HG03558 (cell line): ENCODE data around the gene MRNIP.
"Not testable (repeated sequence)": the region's sequence is repeated elsewhere in the genome, so short reads cannot be mapped to it uniquely, and the experiment has no call there.

Source experiments
- ATAC-seq: cut with Tn5 transposase; IDR thresholded peaks from one replicate; pipeline ENCODE4 v1.9.1; 2021; ENCODE audit warnings: moderate number of reproducible peaks; ENCODE audit not compliant: unreplicated experiment; ENCODE audit errors: extremely low read depth

Gene MRNIP

DNA sequence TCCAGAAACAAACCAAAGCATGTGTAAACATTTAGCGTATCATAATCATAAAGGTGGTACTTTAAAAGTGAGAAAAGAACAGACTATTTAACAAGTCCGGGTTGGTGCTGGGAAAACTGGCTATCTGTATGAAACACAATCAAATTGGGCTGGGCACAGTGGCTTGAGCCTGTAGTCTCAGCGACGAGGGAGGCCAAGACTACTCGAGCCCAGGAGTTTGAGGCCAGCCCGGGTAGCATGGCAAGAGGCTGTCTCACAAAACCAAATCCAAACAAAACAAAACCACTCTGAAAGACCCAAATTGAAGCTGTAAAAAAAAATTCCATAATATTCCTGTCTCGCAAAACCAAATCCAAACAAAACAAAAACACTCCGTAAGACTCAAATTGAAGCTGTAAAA is 4.3 kb downstream of the MRNIP start:
- no peak for ATAC-seq

DNA sequence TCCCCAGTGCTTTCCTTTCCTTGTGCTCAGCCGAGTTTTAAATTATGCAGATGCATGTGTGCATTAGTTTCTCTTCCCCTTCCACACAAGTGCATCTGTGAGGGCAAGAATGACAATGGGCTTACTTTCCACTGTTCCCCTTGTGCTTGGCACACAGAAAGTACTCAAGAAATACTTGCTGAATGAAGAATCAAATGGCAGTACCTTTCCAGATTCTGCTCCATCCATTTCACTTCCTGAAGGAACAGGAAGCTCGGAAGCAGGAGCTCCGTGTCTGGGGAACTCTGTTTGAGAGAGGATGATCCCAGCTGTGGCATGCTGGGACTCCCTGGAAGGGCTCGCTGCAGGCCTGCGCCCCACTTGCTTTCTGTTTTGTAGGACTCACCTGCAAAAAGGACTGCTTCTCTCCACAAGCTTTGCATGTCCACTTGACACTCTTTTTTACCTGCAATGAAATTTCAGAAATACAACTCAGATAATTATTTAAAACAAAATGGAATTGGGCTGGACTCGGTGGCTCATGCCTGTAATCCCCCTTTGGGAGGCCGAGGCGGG is 5.5 kb downstream of the MRNIP start:
- ATAC-seq: peak; percentile 60

DNA sequence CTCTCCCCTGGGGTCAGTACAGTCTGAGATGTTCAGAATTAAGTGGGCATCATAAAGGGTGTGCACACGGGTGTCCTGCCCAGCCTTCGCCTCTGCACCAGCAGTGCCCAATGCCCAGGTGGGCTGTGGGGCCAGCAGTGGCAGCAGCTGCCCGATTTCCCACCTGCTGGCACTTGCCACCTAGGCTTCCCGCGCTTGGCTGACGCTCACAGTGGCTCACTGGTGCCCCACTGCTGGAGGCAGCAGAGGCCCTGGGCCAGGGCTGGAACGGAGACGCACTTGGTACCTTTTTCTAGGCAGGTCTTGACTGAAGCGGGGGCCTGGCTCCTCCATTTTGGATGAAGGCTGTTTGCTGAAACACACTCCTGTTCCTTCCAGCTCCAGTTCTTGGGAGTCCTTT is 17.0 kb downstream of the MRNIP start:
- ATAC-seq: no peak

DNA sequence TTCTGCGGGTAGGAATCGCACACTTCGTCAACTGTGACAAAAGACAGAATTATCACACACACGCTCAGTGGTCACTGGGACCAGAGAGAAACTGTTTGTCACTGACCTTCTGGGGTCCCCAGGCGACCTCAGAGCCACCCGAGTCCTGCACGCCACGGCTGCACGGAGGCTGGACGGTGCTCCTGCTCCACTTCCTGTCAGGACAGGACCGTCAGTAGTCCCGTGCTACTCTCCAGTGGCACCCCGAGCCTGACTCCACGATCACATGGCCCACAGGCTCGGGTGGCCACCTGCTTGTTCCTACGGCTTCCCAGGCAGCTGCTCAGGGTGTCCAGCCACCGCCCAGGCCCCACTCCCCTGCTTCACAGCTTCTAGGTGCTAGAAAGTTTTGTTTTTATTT is 17.9 kb downstream of the MRNIP start:
- ATAC-seq: no peak

DNA sequence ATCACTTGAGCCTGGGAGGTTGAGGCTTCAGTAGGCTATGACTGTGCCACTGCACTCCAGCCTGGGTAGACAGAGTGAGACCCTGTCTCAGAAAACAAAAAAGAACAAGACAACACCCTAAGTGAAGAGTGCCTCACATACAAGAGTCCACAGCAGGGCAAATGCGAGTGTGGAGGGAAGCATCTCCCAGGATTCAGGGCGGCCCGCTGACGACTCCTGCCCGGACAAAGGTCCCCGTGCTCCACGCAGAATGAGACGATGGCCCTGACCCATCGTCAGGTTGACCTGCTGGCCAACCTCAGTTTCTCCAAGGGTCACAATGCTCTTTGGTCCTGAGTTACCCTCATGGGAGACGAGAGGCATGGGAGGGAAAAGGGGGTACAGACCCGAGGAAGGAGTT is 18.3 kb downstream of the MRNIP start:
- no peak for ATAC-seq

DNA sequence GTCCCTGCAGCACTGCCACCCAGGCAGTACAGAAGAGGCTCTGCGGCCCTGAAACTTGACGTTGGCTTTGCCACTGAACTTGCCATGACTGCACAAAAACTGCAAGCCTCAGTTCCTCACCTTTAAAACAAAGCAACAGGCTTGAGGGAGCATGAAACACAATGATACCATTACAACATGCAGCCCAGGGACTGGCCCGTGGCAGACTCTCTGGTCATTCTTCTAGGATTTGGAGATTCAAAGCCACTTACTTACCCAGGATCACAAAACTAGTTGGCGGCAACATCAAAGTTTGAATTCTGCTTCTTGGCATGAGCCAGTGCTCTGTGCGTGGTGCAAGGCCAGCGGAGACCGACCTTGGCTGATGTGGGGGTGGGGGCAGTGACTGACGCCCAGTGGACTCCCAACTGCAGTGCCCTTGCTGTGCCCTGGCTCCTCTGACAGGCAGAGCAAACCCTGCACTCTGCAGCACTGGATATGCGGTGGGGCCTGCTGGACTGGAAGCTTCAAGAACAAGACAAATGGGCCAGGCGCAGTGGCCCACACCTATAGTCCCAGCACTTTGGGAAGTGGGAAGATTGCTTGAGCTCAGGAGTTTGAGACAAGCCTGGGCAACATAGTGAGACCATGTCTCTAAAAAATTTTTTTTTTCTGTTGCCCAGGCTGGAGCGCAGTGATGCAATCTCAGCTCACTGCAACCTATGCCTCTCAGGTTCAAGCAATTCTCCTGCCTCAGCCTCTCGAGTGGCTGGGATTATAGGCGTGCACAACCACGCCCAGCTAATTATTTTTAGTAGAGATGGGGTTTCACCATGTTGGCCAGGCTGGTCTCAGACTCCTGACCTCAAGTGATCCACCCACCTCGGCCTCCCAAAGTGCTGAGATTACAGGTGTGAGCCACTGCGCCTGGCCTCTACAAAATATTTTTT is 19.0 kb downstream of the MRNIP start:
- ATAC-seq: no peak

DNA sequence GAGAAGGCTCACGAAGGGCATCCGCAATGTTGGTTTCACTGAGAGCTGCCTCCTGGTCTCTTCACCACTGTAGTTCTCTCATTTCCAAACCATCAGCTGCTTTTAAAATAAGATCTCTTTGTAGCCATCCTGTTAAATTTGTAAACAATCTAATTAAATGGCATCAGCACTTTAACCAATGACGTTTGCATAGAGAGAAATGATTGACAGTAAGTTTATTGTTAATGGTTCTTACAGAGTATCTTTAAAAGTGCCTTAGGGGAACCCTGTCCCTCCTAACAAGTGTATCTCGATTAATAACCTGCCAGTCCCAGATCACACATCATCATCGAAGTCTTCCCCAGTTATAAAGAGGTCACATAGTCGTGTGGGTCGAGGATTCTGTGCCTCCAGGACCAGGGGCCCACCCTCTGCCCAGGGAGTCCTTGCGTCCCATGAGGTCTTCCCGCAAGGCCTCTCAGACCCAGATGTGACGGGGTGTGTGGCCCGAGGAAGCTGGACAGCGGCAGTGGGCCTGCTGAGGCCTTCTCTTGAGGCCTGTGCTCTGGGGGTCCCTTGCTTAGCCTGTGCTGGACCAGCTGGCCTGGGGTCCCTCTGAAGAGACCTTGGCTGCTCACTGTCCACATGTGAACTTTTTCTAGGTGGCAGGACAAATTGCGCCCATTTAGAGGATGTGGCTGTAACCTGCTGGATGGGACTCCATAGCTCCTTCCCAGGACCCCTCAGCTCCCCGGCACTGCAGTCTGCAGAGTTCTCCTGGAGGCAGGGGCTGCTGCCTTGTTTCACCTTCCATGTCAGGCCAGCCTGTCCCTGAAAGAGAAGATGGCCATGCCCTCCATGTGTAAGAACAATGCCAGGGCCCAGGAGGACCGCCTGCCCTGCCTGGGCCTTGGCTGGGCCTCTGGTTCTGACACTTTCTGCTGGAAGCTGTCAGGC is 21.3 kb downstream of the MRNIP start:
- no peak for ATAC-seq

DNA sequence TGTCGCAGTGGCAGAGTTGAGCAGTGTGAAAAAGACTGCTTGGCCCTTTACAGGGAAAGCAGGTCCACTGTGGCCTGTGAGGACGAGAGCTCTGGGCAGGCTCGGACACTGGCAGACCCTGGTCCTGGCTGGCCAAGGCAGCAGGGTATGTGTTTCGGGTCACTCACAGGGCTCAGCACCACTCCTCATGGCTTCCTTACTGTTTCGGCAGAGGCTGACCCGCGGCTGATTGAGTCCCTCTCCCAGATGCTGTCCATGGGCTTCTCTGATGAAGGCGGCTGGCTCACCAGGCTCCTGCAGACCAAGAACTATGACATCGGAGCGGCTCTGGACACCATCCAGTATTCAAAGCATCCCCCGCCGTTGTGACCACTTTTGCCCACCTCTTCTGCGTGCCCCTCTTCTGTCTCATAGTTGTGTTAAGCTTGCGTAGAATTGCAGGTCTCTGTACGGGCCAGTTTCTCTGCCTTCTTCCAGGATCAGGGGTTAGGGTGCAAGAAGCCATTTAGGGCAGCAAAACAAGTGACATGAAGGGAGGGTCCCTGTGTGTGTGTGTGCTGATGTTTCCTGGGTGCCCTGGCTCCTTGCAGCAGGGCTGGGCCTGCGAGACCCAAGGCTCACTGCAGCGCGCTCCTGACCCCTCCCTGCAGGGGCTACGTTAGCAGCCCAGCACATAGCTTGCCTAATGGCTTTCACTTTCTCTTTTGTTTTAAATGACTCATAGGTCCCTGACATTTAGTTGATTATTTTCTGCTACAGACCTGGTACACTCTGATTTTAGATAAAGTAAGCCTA is 22.2 kb downstream of the MRNIP start:
- no peak for ATAC-seq

DNA sequence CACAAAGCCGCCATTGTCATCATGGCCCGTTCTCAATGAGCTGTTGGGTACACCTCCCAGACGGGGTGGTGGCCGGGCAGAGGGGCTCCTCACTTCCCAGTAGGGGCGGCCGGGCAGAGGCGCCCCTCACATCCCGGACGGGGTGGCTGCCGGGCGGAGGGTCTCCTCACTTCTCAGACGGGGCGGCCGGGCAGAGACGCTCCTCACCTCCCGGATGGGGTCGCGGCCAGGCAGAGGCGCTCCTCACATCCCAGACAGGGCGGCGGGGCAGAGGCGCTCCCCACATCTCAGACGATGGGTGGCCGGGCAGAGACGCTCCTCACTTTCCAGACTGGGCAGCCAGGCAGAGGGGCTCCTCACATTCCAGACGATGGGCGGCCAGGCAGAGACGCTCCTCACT is 23.7 kb downstream of the MRNIP start:
- not testable (repeated sequence) for ATAC-seq

DNA sequence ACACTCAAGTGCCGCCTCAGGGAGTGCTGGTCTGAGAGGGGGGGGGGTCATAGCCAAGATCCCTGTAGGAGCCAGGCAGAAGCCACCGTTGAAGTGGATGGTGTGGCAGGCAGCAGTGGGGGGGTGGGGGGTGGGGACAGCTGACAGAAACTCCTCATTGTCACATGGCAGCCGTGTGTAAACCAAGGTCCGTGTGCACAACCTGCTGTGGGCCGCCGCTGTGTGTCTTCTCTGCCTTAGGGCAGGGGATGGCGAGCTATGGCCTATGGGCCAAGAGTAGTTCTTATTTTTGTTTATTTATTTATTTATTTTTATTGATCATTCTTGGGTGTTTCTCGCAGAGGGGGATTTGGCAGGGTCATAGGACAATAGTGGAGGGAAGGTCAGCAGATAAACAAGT is 24.5 kb downstream of the MRNIP start:
- ATAC-seq: no peak

DNA sequence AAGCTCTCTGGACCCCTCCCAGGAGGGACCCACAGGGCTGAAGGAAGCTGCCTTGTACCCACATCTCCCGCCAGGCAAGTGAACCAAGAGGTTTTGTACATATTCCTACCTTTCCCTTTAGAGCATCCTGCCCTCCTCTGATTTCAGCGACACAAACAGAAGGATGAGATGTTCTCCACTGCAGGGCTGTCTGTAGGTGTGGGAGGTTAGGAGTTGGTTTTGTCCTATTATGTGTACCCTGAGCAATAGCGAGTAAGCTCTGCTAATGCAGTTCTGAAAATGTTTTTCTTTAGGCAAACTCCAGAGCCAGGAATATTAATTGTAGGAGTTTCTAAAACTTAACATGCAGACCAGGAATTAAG is 24.9 kb downstream of the MRNIP start:
- no peak for ATAC-seq

DNA sequence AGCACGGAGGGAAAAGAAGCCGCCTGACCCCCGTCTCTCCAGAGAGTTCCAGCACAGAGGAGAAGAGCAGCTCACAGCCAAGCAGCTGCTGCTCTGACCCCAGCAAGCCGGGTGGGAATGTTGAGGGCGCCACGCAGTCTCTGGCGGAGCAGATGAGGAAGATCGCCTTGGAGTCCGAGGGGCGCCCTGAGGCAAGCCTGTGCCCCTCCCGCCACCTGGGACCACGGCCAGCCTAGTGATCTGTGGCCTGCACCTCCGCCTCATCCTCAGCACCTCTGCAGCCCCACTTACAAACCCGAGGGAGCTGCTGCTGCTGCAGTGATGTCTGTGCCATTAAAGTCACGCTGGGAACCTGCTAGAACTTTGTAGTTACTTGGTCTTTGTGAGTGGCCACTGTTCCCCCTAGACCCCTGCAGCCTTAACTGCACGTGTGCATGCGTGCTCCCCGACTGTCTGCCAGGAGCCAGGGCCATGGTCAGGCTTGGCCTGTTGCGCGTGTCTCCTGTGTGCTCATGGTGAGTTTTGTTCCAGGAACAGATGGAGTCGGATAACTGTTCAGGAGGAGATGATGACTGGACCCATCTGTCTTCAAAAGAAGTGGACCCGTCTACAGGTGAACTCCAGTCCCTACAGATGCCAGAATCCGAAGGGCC is 25.4 kb downstream of the MRNIP start:
- no peak for ATAC-seq

DNA sequence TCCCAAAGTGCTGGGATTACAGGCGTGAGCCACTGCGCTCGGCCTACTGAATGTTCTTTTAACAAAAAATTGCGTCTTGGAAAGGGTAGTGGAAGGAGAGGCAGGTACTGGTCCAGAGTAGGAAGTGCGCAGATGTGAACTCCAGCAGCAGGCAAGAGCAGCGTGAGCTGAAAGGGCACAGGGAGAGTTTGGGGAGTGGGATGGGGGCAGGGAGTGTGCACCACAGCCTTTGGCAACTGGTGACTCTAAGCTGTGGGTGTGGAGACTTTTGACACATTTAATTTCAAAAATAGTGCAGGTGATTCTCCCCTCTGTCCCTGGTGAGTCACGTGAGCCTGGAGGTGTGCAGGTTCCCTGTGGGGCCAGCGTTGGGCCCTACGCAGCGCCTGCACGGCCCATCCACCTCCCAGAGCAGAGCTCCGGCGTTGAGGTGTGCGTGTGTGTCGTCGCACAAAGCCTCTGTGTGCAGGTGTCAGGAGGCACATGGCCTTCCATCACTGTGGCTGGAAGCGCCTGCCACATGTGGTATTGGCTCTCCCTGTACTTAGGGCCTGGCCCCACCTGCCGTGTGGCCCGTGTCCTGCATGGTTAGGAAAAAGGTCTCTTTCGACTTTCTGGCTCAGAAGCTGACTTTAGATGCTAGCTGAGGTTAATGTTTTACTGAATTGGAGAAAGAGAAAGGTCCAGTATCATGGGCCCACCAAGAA is 26.4 kb downstream of the MRNIP start:
- ATAC-seq: no peak

DNA sequence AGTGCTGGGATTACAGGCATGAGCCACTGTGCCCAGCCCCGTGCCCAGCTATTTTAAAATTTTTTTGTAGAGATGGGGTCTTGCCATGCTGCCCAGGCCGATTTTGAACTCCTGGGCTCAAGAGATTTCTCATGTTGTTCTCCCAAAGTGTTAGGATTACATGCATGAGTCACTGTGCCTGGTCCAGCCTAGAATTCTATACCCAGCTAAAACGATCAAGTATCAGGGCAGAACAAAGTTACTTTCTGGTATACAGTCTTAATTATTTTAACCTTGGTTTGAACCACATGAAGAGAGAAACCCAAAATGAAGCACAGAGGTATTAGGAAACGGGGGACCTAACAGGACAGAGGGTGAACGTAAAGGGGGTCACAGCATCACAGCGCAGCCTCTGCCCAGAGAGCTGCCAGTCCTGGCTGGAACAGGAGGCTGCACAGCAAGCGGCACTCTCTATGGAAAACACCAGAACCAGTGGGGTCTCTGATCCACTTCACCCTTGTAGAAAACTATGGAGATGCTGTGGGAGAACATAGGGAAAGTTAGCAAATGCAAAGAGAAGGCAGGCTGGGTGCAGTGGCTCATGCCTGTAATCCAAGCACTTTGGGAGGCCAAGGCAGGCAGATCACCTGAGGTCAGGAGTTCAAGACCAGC is 27.7 kb downstream of the MRNIP start:
- ATAC-seq: no peak

DNA sequence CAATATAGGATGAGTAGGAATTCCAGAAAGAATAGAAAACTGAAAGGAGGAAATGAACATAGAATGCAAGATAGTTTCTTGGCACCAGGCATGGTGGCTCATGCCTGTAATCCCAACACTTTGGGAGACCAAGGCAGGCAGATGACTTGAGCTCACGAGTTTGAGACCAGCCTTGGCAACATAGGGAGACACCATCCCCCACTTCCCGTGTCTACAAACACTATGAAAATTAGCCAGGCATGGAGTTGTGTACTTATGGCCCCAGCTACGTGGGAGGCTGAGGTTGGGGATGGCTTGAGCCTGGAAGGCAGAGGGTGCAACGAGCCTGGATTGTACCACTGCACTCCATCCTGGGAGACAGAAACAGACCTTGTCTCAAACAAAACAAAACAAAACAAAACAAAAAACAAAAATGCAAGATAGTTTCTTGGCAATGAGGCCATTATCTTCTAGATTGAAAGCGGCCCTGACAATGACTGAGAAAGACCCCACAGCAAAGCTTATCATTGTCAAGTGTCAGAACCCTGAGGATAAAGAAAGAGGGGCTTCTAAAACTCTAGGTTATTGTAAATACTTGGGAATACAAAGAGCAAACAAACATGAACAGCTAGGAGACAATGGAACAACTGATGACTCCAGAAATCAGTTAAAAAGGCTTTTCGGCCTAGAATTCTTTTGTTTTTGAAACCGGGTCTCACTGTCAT is 28.7 kb downstream of the MRNIP start:
- ATAC-seq: no peak

DNA sequence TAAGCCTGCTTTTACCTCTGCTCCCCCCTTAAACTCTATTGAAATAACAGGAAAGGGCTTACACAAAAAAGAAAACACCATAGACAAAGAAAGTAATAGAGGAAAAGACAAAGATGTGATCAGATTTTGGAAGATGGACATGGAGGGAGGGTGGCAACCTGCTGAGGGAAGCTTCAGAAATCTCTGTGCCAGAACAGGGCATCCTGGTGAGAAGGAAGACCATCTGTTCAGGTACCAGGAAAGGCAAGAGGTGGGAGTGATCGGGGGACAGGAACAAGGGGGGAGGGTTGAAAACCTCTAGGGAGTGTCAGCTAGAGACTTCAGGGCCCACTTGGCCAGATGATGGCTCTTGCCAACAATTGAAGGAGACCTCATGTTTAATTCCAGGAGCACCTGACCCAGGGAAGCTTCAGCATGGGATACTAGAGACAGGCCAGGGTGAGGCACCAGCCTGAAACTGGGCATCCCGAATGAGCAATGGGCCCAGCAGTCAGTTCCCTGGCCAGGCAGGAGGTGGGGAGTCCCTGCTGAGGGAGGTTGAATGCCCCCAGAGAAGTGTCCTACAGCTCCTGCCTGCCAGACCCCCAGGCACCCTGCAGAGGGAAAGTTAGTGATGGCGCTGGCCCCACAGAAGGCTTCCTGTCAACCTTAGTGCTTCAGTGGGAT is 29.7 kb downstream of the MRNIP start:
- ATAC-seq: no peak

DNA sequence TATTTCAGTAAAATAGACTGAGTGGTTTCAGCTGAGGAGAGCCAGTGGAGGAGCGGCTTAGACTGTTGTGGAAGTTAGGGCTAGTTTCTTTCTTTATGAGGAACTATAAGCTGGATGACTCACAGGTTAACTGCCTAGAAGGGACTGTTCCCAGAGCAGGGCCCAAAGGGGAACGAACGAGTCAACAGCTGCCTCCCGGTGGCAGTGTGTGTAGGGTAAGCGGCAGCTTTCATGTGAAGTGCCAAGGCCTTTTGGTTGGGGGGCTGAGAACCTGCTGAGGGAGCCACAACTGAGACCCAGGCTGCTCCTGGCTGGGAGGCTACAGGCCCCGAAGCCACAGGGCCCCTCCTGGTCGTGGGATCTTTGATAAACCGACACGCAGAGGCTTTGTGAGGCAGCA is 30.9 kb downstream of the MRNIP start:
- ATAC-seq: no peak
